SU-DHL-6 (cell line): ENCODE data around the gene NINJ2.

ENCODE experiments used
- H2AFZ ChIP-seq: fragments of 200-600 bp; sonication (generic); 2 replicates; pipeline ENCODE4 v1.6.1; 2014; ENCODE audit warnings: low read depth, mild to moderate bottlenecking, moderate library complexity, mixed read lengths, antibody characterized with exemption, low read length; ENCODE audit not compliant: severe bottlenecking
- H3F3A ChIP-seq: fragments of 200-600 bp; shearing (Covaris generic); 2 replicates; pipeline ENCODE4 v1.6.0; 2016; ENCODE audit warnings: antibody characterized with exemption, mild to moderate bottlenecking; ENCODE audit not compliant: insufficient read depth
- H3K27ac ChIP-seq: fragments of 200-600 bp; sonication (generic); 2 replicates; pipeline ENCODE4 v1.5.1; 2016; ENCODE audit warnings: low read depth, mild to moderate bottlenecking, low read length, moderate library complexity, mixed read lengths
- H3K27me3 ChIP-seq: fragments of 200-600 bp; sonication (generic), shearing (Covaris generic); 2 replicates; pipeline ENCODE4 v1.6.0; 2014; ENCODE audit warnings: mild to moderate bottlenecking, low read length
- H3K36me3 ChIP-seq: fragments of 200-600 bp; sonication (generic); 2 replicates; pipeline ENCODE4 v1.6.1; 2014; ENCODE audit warnings: mild to moderate bottlenecking, low read length, mixed read lengths
- H3K4me2 ChIP-seq: fragments of 300-600, 200-600 bp; shearing (Covaris generic), sonication (generic); 2 replicates; pipeline ENCODE4 v1.6.0; 2014; ENCODE audit warnings: low read length, low read depth, mild to moderate bottlenecking; ENCODE audit not compliant: poor library complexity, severe bottlenecking
- H3K4me3 ChIP-seq: fragments of 200-600 bp; sonication (generic); 2 replicates; pipeline ENCODE4 v1.5.1; 2014; ENCODE audit warnings: antibody characterized with exemption, low read length, mild to moderate bottlenecking, mixed read lengths; ENCODE audit not compliant: insufficient read depth, poor library complexity, severe bottlenecking
- H3K79me2 ChIP-seq: fragments of 200-600 bp; sonication (generic); 2 replicates; pipeline ENCODE4 v1.6.1; 2014; ENCODE audit warnings: mild to moderate bottlenecking, low read length, moderate library complexity; ENCODE audit not compliant: insufficient read depth
- H3K9ac ChIP-seq: fragments of 200-600 bp; sonication (generic); 2 replicates; pipeline ENCODE4 v1.7.0; 2014; ENCODE audit warnings: mild to moderate bottlenecking, low read length
- H3K9me2 ChIP-seq: fragments of 200-600 bp; sonication (generic); replicated peaks from 2 replicates; pipeline ENCODE4 v1.6.1; 2014; ENCODE audit warnings: low read length; ENCODE audit not compliant: insufficient read depth
- H3K9me3 ChIP-seq: fragments of 200-600 bp; sonication (generic); 2 replicates; pipeline ENCODE4 v1.6.1; 2014; ENCODE audit warnings: low read length, mixed read lengths; ENCODE audit not compliant: insufficient read depth
- H4K20me1 ChIP-seq: fragments of 200-600 bp; sonication (generic); 2 replicates; pipeline ENCODE4 v1.6.1; 2014; ENCODE audit warnings: low read depth, mild to moderate bottlenecking, antibody characterized with exemption, low read length, moderate library complexity, mixed read lengths
- CTCF ChIP-seq: fragments of 200-600 bp; sonication (generic); IDR thresholded peaks from one replicate; pipeline ENCODE4 v1.5.1; 2017; ENCODE audit warnings: antibody characterized with exemption, mild to moderate bottlenecking, low read length, moderate library complexity; ENCODE audit not compliant: insufficient read depth, poor library complexity, severe bottlenecking
- EZH2phosphoT487 ChIP-seq: fragments of 200-600 bp; sonication (generic), shearing (Covaris generic); conservative IDR thresholded peaks from 2 replicates; pipeline ENCODE4 v1.6.1; 2018; ENCODE audit warnings: mild to moderate bottlenecking, antibody characterized with exemption, low read length, moderate library complexity, mixed read lengths

The NINJ2 gene

DNA sequence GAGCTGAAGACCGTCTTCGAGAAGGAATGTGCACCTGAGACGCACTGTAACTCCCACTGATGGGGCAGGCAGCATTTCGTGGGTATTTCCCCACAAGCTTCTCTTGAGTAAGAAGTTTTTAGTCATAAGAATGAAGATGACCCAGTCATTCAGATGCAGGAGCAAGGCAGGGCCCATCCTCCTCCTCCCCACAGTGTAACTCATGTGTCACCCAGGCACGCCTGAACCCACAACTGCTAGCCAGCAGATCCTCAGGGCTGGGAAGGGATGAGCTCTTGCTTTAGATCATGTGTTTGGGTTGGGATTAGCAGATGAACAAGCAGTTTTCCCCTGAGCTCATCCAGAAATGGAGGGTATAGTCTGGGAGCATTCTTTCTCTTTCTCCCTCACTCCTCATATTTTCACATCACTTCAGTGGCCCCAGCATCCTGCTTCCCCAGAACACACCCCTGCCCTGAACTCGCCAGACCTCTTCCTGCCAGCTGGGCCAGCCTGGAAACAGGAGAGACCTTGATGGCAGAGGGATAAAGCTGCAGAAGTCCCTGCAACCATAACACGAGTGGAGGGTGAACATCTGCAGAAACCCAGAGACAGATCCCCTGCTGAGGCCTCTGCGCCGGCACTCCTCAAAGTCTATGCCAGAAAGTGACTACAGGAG is 130.2 kb downstream of the NINJ2 start:
- Histone ChIP-seq H3K9me3 (peaks cover 16% of the 10 kb centered on the region), H3K79me2 (no peaks in the 10 kb centered on the region), H3K4me2 (no peak overlapping the region), H3K4me3 (no peak overlapping the region), H4K20me1 (no peaks in the 10 kb centered on the region), H3K9ac (no peak overlapping the region), H3F3A (no peaks in the 10 kb centered on the region), H3K36me3 (no peaks in the 10 kb centered on the region), H3K27ac (no peak overlapping the region), H3K9me2 (no peaks in the 10 kb centered on the region), H3K27me3 (no peaks in the 10 kb centered on the region), H2AFZ (no peak overlapping the region)
- TF ChIP-seq CTCF (no peak), EZH2phosphoT487 (no peak)

GRCh38 chr12:531951-532585 is 131.2 kb downstream of the NINJ2 start:
- Histone ChIP-seq H3K27me3 (no peaks in the 10 kb centered on the region), H3F3A (no peaks in the 10 kb centered on the region), H3K36me3 (no peaks in the 10 kb centered on the region), H2AFZ (no peak overlapping the region), H3K4me3 (no peak overlapping the region), H3K9ac (no peak overlapping the region), H3K27ac (no peak overlapping the region), H3K79me2 (no peaks in the 10 kb centered on the region), H4K20me1 (no peaks in the 10 kb centered on the region), H3K4me2 (no peak overlapping the region), H3K9me3 (peaks cover 16% of the 10 kb centered on the region), H3K9me2 (no peaks in the 10 kb centered on the region)
- TF ChIP-seq EZH2phosphoT487: no peak
- no peak for TF ChIP-seq CTCF

GRCh38 chr12:530821-531220 is 132.4 kb downstream of the NINJ2 start:
- Histone ChIP-seq H3K36me3 (no peaks in the 10 kb centered on the region), H2AFZ (no peak overlapping the region), H3F3A (no peaks in the 10 kb centered on the region), H3K79me2 (no peaks in the 10 kb centered on the region), H3K9me2 (no peaks in the 10 kb centered on the region), H3K9me3 (peaks cover 16% of the 10 kb centered on the region), H3K27me3 (no peaks in the 10 kb centered on the region), H3K9ac (no peak overlapping the region), H3K4me3 (no peak overlapping the region), H3K4me2 (no peak overlapping the region), H3K27ac (no peak overlapping the region), H4K20me1 (no peaks in the 10 kb centered on the region)
- no peak for TF ChIP-seq EZH2phosphoT487
- TF ChIP-seq CTCF: no peak
